CD14-positive monocyte (primary cell): ENCODE measurements around the gene LYRM1. TPM values are rescaled to one million over a fixed set of nuclear protein-coding genes. Genes with fewer than 3 reads are reported as not detected.

ENCODE experiments used
- DNase-seq, 3 donors: peaks; one replicate each; pipeline ENCODE4 v3.0.0-alpha.2; 2011 to 2022
- H2AFZ ChIP-seq: 2 replicates; pipeline ENCODE4 v1.6.0; 2012; ENCODE audit warnings: mild to moderate bottlenecking, low read depth, low read length, inconsistent platforms; ENCODE audit not compliant: insufficient read depth, poor library complexity, severe bottlenecking
- H3K27ac ChIP-seq, 2 donors: 1 replicate in 1 of 2; 2 replicates in 1 of 2; pipeline ENCODE4 v1.5.1; 2012 to 2013; ENCODE audit warnings: low read length in 2 of 2, control low read depth in 1 of 2, inconsistent platforms in 1 of 2, low read depth in 1 of 2, mild to moderate bottlenecking in 1 of 2
- H3K27me3 ChIP-seq, 2 donors: one replicate each; pipeline versions ENCODE4 v1.6.0 to v1.6.1; 2011 to 2013; ENCODE audit warnings: low read length in 2 of 2; ENCODE audit not compliant: control insufficient read depth in 2 of 2, insufficient read depth in 2 of 2
- H3K36me3 ChIP-seq, 2 donors: replicated peaks in 1 of 2; 1 replicate in 1 of 2; 2 replicates in 1 of 2; pipeline versions ENCODE4 v1.5.1 to v1.6.1; 2012 to 2013; ENCODE audit warnings: low read length in 2 of 2, control low read depth in 1 of 2, inconsistent platforms in 1 of 2, mild to moderate bottlenecking in 1 of 2; ENCODE audit not compliant: insufficient read depth in 2 of 2, control insufficient read depth in 1 of 2
- H3K4me1 ChIP-seq, 2 donors: 1 replicate in 1 of 2; 2 replicates in 1 of 2; pipeline versions ENCODE4 v1.5.1 to v1.6.1; 2012 to 2013; ENCODE audit warnings: low read length in 2 of 2, control low read depth in 1 of 2, inconsistent platforms in 1 of 2, mild to moderate bottlenecking in 1 of 2, moderate library complexity in 1 of 2; ENCODE audit not compliant: insufficient read depth in 2 of 2, control insufficient read depth in 1 of 2
- H3K4me2 ChIP-seq: replicated peaks from 2 replicates; pipeline ENCODE3; 2012; ENCODE audit warnings: low read length, moderate library complexity, mild to moderate bottlenecking; ENCODE audit not compliant: poor library complexity, severe bottlenecking; ENCODE audit errors: extremely low read depth
- H3K4me3 ChIP-seq, 3 experiments: fragments of 200-600 bp in 1 of 3; sonication (generic) in 1 of 3; replicated peaks in 1 of 3; 1 replicate in 2 of 3; 2 replicates in 1 of 3; pipeline ENCODE4 v1.5.1; 2011 to 2013; ENCODE audit warnings: low read length in 3 of 3, mild to moderate bottlenecking in 3 of 3, control low read depth in 2 of 3, low read depth in 2 of 3, inconsistent platforms in 1 of 3, moderate library complexity in 1 of 3
- H3K79me2 ChIP-seq: 2 replicates; pipeline ENCODE4 v1.6.0; 2012; ENCODE audit warnings: mild to moderate bottlenecking, control low read depth, inconsistent platforms, low read length, moderate library complexity; ENCODE audit not compliant: insufficient read depth
- H3K9ac ChIP-seq: 2 replicates; pipeline ENCODE4 v1.6.0; 2017; ENCODE audit warnings: low read length, mild to moderate bottlenecking; ENCODE audit not compliant: insufficient read depth, poor library complexity, severe bottlenecking
- H3K9me3 ChIP-seq, 2 donors: replicated peaks in 1 of 2; 1 replicate in 1 of 2; 2 replicates in 1 of 2; pipeline versions ENCODE4 v1.5.1 to v1.6.1; 2012 to 2013; ENCODE audit warnings: low read length in 2 of 2, control low read depth in 1 of 2; ENCODE audit not compliant: control insufficient read depth in 1 of 2, insufficient read depth in 1 of 2
- H4K20me1 ChIP-seq: 2 replicates; pipeline ENCODE4 v1.6.0; 2012; ENCODE audit warnings: mild to moderate bottlenecking, low read length, control low read depth, moderate library complexity; ENCODE audit not compliant: insufficient read depth
- H3K27ac Mint-ChIP-seq, 7 donors: one replicate each; pipeline ENCODE4 v1.8.0; 2020; ENCODE audit warnings: mild to moderate bottlenecking in 7 of 7, mixed read lengths in 7 of 7, moderate library complexity in 6 of 7, inconsistent platforms in 2 of 7
- H3K27me3 Mint-ChIP-seq, 3 donors: one replicate each; pipeline ENCODE4 v1.8.0; 2021 to 2022; ENCODE audit warnings: low read depth in 3 of 3, mild to moderate bottlenecking in 3 of 3, mixed read lengths in 3 of 3, moderate library complexity in 3 of 3, inconsistent platforms in 1 of 3
- H3K36me3 Mint-ChIP-seq, 2 donors: one replicate each; pipeline ENCODE4 v1.8.0; 2020; ENCODE audit warnings: mixed read lengths in 2 of 2, inconsistent platforms in 1 of 2, mild to moderate bottlenecking in 1 of 2
- H3K4me1 Mint-ChIP-seq: one replicate; pipeline ENCODE4 v1.8.0; 2020; ENCODE audit warnings: mild to moderate bottlenecking, mixed read lengths
- H3K4me3 Mint-ChIP-seq, 2 donors: one replicate each; pipeline ENCODE4 v1.8.0; 2020; ENCODE audit warnings: mild to moderate bottlenecking in 2 of 2, mixed read lengths in 2 of 2, moderate library complexity in 1 of 2
- H3K9me3 Mint-ChIP-seq, 7 donors: one replicate each; pipeline ENCODE4 v1.8.0; 2020 to 2022; ENCODE audit warnings: mixed read lengths in 7 of 7, mild to moderate bottlenecking in 6 of 7, moderate library complexity in 6 of 7, inconsistent platforms in 2 of 7
- CTCF ChIP-seq: fragments of 200-600 bp; IDR thresholded peaks from one replicate; pipeline ENCODE4 v1.8.0; 2022; ENCODE audit warnings: antibody characterized with exemption, mild to moderate bottlenecking
- whole genome bisulfite sequencing: methylation state at CpG from one replicate; pipeline ENCODE4 v1.1.5; 2013; ENCODE audit warnings: missing lambda C conversion rate; ENCODE audit not compliant: insufficient coverage; 5-methylcytosine and 5-hydroxymethylcytosine counted together
- intact Hi-C, 2 donors: fragments of 100-400 bp; cut with micrococcal nuclease; formaldehyde crosslinking; loops; one replicate each; pipeline versions ENCODE4 v1.15.0 to v1.15.1; 2023
- polyA plus RNA-seq, 3 donors: library from polyadenylated mRNA; depleted of rRNA in 1 of 3; unstranded in 2 of 3; stranded (reverse) in 1 of 3; fragments of 300-500 nt in 2 of 3; fragments of >200 nt in 1 of 3; fragmentation: Illumina TruSeq in 2 of 3; gene quantifications; 1 replicate in 2 of 3; 2 replicates in 1 of 3; pipeline ENCODE4 v1.2.3, GENCODE V29; 2012 to 2021

Gene LYRM1
- polyA plus RNA-seq, 3 donors, result 14.8 to 29.5 (median 25.5) TPM

GRCh38 chr16:20871258-20871657 lies 29.3 kb upstream of the LYRM1 start:
- Histone ChIP-seq H3K79me2 (peaks cover 18% of the 10 kb centered on the region), H3K27ac (no peak overlapping the region)

GRCh38 chr16:20871941-20872815 lies 28.4 kb upstream of the LYRM1 start:
- H3K36me3 ChIP-seq, result no peaks in the 10 kb centered on the region
- H3K4me1 Mint-ChIP-seq, result peaks cover 29% of the 10 kb centered on the region
- DNase-seq, result no peak
- no peak overlapping the region for H3K4me3 Mint-ChIP-seq
- no peak overlapping the region for H3K27ac ChIP-seq
- no peak overlapping the region for H3K9ac ChIP-seq
- H3K9me3 ChIP-seq, result no peaks in the 10 kb centered on the region
- H3K36me3 Mint-ChIP-seq, result peaks cover 7 to 13% of the 10 kb centered on the region in 2 donors
- no peak overlapping the region for H3K4me3 ChIP-seq
- H3K4me2 ChIP-seq, result no peak overlapping the region
- peaks cover 65% of the 10 kb centered on the region for H4K20me1 ChIP-seq
- WGBS, result 100% methylated on average over 2 of the region's 9 CpGs
- H3K27me3 Mint-ChIP-seq, result no peaks in the 10 kb centered on the region
- H3K79me2 ChIP-seq, result peaks cover 27% of the 10 kb centered on the region
- H3K27ac Mint-ChIP-seq, result peak overlapping the region in 2 of 7 donors; percentile 66 to 78
- intact Hi-C loops, result no loop called here
- no peaks in the 10 kb centered on the region for H3K27me3 ChIP-seq
- H2AFZ ChIP-seq, result no peak overlapping the region
- H3K9me3 Mint-ChIP-seq, result no peaks in the 10 kb centered on the region
- peaks cover 7 to 9% of the 10 kb centered on the region in 2 donors for H3K4me1 ChIP-seq
- TF ChIP-seq CTCF, result no peak

More at GRCh38 chr16:20871258-20871657, 29.3 kb upstream of the LYRM1 start:
- H3K4me1 ChIP-seq, result peaks cover 7 to 9% of the 10 kb centered on the region in 2 donors
- H3K4me3 ChIP-seq, result no peak overlapping the region
- Mint-ChIP-seq H3K27ac (no peak overlapping the region), H3K27me3 (no peaks in the 10 kb centered on the region), H3K4me3 (no peak overlapping the region), H3K9me3 (no peaks in the 10 kb centered on the region), H3K36me3 (peaks cover 4 to 10% of the 10 kb centered on the region in 2 donors), H3K4me1 (peaks cover 31% of the 10 kb centered on the region)
- WGBS, result 0% methylated on average over 1 of the region's 2 CpGs
- no peak for TF ChIP-seq CTCF
- no peaks in the 10 kb centered on the region for H3K27me3 ChIP-seq
- H3K9ac ChIP-seq, result no peak overlapping the region
- no peak for DNase-seq
- intact Hi-C loops, result no loop called here
- H3K4me2 ChIP-seq, result no peak overlapping the region
- peaks cover 72% of the 10 kb centered on the region for H4K20me1 ChIP-seq
- H3K36me3 ChIP-seq, result no peaks in the 10 kb centered on the region
- H3K9me3 ChIP-seq, result no peaks in the 10 kb centered on the region
- no peak overlapping the region for H2AFZ ChIP-seq
